Chondrocyte (in vitro differentiated cells): Measurements from ENCODE around the gene ERGIC3. TPM values are rescaled to one million over a fixed set of nuclear protein-coding genes. Genes with fewer than 3 reads are reported as not detected.
"Not testable (repeated sequence)": the region's sequence is repeated elsewhere in the genome, so short reads cannot be mapped to it uniquely, and the experiment has no call there.

ENCODE experiments used
- DNase-seq: peaks from one replicate; pipeline ENCODE4 v3.0.0; 2021; ENCODE audit warnings: mixed read lengths, low spot score
- H3K27ac Mint-ChIP-seq: one replicate; pipeline ENCODE4 v1.8.0; 2021; ENCODE audit warnings: mild to moderate bottlenecking, moderate library complexity, mixed read lengths; ENCODE audit not compliant: unreplicated experiment
- H3K27me3 Mint-ChIP-seq: 2 replicates; pipeline ENCODE4 v1.8.0; 2021; ENCODE audit warnings: low read depth, mixed read lengths
- H3K36me3 Mint-ChIP-seq: 2 replicates; pipeline ENCODE4 v1.8.0; 2021; ENCODE audit warnings: low read depth, mixed read lengths
- H3K4me1 Mint-ChIP-seq: 2 replicates; pipeline ENCODE4 v1.8.0; 2021; ENCODE audit warnings: low read depth, mild to moderate bottlenecking, mixed read lengths
- H3K4me3 Mint-ChIP-seq: one replicate; pipeline ENCODE4 v1.8.0; 2021; ENCODE audit warnings: mild to moderate bottlenecking, moderate library complexity, mixed read lengths; ENCODE audit not compliant: unreplicated experiment
- H3K9me3 Mint-ChIP-seq: 2 replicates; pipeline ENCODE4 v1.8.0; 2021; ENCODE audit warnings: low read depth, mixed read lengths
- total RNA-seq: library from RNA; stranded (reverse); gene quantifications from 3 replicates; pipeline ENCODE4 v1.2.1, GENCODE V29; 2021
- TF ChIP-seq, protein P1 (sequence below): fragments of 200-600 bp; sonication (generic); IDR thresholded peaks from 2 replicates; pipeline ENCODE4 v1.5.0; 2021; ENCODE audit warnings: antibody characterized with exemption, mild to moderate bottlenecking, moderate library complexity

Gene ERGIC3
- total RNA-seq, 1 donor from 2014 or later = 208 TPM

DNA sequence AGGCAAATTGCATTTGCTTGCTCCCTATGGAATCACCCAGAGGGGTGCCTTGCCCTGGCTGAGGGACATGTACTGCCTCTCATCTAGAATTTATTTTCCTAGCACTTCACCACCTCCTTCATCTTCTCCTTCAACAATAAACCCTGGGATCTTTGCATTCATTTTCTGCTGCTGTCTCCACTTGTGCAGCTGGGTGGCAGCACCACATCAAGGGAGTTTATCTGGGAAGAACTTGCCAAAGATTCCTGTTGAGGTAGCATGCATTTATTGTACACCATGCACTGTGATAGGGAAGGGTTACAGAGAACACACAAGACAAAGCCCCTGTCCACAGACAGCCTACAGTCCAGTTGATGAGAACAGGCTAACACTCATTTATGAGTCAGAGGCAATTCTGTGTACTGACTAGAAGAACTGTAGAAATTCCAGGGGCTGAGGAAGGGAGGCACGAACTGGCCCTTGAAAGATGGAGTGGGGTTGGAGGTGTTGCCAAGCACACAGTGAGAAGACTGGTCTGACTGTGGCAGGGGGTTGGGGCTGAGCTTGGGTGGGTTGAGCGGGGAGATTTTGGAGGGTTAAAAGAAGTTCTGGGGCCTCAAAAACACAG is 30.0 kb upstream of the ERGIC3 start:
- TF ChIP-seq, protein P1, sequence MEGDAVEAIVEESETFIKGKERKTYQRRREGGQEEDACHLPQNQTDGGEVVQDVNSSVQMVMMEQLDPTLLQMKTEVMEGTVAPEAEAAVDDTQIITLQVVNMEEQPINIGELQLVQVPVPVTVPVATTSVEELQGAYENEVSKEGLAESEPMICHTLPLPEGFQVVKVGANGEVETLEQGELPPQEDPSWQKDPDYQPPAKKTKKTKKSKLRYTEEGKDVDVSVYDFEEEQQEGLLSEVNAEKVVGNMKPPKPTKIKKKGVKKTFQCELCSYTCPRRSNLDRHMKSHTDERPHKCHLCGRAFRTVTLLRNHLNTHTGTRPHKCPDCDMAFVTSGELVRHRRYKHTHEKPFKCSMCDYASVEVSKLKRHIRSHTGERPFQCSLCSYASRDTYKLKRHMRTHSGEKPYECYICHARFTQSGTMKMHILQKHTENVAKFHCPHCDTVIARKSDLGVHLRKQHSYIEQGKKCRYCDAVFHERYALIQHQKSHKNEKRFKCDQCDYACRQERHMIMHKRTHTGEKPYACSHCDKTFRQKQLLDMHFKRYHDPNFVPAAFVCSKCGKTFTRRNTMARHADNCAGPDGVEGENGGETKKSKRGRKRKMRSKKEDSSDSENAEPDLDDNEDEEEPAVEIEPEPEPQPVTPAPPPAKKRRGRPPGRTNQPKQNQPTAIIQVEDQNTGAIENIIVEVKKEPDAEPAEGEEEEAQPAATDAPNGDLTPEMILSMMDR = peak; percentile 81
- Mint-ChIP-seq H3K27ac (no peak overlapping the region), H3K9me3 (no peaks in the 10 kb centered on the region), H3K36me3 (peaks cover 12% of the 10 kb centered on the region), H3K4me1 (peaks cover 12% of the 10 kb centered on the region), H3K27me3 (no peaks in the 10 kb centered on the region), H3K4me3 (no peak overlapping the region)
- no peak for DNase-seq

DNA sequence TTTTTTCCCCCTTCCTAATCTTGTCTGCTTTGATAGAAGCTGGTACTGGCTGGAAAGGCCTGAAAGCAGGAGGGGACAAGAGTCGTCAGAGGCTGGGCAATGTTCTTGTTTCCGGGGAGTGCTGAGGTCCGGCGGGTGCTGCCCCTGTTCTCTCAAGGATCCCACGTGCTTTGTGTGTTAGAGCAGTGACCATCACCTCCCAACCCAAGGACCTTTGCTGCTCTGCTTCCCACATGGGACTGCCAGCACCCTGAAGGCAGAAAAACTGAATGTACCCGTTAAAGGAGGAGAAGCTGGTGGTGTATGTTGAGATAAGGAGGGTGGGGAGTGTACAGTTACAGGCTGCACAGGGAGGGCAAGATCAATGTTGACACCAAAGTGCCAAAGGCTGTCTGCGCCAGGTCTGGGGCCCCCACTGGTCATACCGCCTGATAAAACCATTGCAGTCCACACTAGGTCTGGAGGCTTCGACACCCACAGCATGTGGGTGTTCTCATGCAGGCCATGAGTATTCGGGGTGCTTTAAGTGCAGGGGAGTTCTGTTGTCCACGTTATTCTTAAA is 27.4 kb upstream of the ERGIC3 start:
- TF ChIP-seq, protein P1 = no peak

DNA sequence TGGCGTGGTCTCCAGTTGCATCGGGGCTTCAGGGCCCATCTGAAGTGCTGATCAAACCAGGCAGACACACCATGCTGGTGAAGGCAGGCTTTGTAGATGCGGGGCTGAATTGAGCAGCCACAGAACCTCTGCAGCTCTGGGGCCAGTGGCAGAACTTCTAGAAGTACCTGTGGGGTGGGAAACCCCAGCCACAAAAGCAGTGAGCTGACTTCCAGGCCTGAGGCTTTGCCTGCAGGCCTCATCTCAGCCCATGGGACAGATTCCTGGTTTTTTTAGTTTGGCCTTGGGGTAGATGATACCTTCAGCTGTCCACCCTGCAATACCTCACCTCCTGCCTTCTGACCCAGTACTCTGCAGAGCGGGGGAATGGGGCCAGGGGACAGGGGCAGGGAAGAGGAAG is 26.5 kb upstream of the ERGIC3 start:
- H3K27me3 Mint-ChIP-seq = no peaks in the 10 kb centered on the region
- TF ChIP-seq, protein P1 = no peak
- H3K36me3 Mint-ChIP-seq = peaks cover 5% of the 10 kb centered on the region
- H3K4me1 Mint-ChIP-seq = peaks cover 8% of the 10 kb centered on the region
- H3K27ac Mint-ChIP-seq = no peak overlapping the region
- DNase-seq = no peak
- no peaks in the 10 kb centered on the region for H3K9me3 Mint-ChIP-seq
- no peak overlapping the region for H3K4me3 Mint-ChIP-seq

More for the DNA sequence above, 27.4 kb upstream of the ERGIC3 start:
- H3K27ac Mint-ChIP-seq = no peak overlapping the region
- no peak for DNase-seq
- peaks cover 8% of the 10 kb centered on the region for H3K4me1 Mint-ChIP-seq
- no peak overlapping the region for H3K4me3 Mint-ChIP-seq
- peaks cover 9% of the 10 kb centered on the region for H3K36me3 Mint-ChIP-seq
- H3K27me3 Mint-ChIP-seq = no peaks in the 10 kb centered on the region
- H3K9me3 Mint-ChIP-seq = no peaks in the 10 kb centered on the region

DNA sequence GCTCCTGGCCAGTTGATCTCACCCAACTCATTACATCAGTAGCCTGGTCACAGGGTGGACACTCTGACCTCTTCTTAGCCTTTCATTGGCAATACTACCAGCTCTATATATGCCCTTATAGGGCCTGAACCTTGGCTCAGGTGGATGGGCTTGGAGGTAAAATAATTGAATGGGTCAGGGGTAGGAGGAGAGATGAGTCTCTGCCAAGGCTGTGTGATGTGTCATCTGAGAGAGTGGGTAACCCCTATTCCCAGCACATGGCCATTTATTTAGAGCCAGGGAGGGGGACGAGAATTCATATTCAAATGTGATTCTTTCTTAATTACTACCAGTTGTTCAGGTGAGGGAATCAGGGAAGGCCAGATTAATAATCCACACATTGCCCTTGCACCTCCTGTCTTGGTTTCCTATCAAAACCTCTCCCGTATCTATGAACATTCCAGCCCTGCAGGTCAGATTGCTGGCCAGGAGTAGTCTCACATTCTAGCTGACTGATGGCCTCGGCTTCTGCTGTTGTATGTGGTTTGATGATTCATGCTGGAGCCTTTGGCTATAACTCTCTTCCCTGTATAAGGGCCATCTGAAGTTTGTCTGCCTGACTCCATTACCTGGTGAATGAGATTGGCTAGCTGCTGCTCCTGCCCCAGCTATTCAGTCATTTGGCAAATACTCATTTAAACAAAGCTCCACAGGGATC is 25.8 kb upstream of the ERGIC3 start:
- TF ChIP-seq, protein P1 = no peak
- peaks cover 5% of the 10 kb centered on the region for H3K36me3 Mint-ChIP-seq
- H3K4me1 Mint-ChIP-seq = peaks cover 8% of the 10 kb centered on the region
- no peak overlapping the region for H3K4me3 Mint-ChIP-seq
- DNase-seq = no peak
- H3K27me3 Mint-ChIP-seq = no peaks in the 10 kb centered on the region
- H3K27ac Mint-ChIP-seq = peak overlapping the region; percentile 33
- H3K9me3 Mint-ChIP-seq = no peaks in the 10 kb centered on the region

DNA sequence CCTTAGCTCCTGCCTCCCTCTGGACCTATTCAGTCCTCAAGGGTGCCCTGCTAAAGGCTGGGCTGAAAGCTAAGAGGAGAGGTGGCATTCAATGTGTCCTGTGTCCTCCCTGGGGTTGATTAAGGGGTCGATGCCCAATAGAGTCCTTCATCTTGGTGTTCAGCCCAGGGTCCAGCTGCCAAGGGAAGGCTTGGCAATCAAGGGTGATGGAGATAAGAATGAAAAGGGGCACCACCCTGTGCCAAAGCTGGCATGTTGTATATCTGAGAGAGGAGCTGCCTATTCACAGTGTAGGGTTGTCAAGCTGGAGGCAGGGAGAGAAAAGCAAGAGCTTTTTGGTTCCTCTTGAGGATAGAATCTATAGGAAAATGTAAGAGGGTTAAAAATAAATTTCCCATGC is 24.8 kb upstream of the ERGIC3 start:
- H3K4me3 Mint-ChIP-seq = no peak overlapping the region
- H3K9me3 Mint-ChIP-seq = no peaks in the 10 kb centered on the region
- no peak overlapping the region for H3K27ac Mint-ChIP-seq
- TF ChIP-seq, protein P1 = no peak
- DNase-seq = no peak
- no peaks in the 10 kb centered on the region for H3K27me3 Mint-ChIP-seq
- peaks cover 8% of the 10 kb centered on the region for H3K4me1 Mint-ChIP-seq
- H3K36me3 Mint-ChIP-seq = peaks cover under 1% of the 10 kb centered on the region

DNA sequence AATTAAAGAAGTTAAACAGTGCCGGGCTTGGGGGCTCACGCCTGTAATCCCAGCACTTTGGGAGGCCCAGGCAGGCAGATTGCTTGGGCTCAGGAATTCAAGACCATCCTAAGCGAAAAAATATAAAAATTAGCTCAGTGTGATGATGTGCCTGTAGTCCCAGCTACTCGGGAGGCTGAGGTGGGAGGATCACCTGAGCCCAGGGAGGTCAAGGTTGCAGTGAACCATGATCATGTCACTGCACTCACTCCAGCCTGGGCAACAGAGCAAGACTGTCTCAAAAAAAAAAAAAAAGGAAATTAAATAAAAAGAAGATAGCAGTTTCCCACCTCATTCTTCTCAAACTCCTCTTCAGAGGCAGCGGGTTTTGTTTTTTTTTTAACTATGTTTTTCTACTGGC is 24.1 kb upstream of the ERGIC3 start:
- DNase-seq, H3K27ac Mint-ChIP-seq, H3K4me3 Mint-ChIP-seq, H3K9me3 Mint-ChIP-seq, H3K4me1 Mint-ChIP-seq, H3K27me3 Mint-ChIP-seq, H3K36me3 Mint-ChIP-seq: not testable (repeated sequence)
